IMR-90 (cell line): ENCODE measurements around the gene TNNC1. TPM values are rescaled to one million over a fixed set of nuclear protein-coding genes. Genes with fewer than 3 reads are reported as not detected.

Experiments used
- ATAC-seq: fragments of 200-7000 bp; cut with Tn5 transposase; 2 replicates; pipeline ENCODE4 v1.9.1; 2020; ENCODE audit warnings: low read depth, mild to moderate bottlenecking, moderate library complexity
- BruUV-seq: library from RNA; stranded (reverse); fragments of 400-500 nt; replicated peaks from 2 replicates; lab custom pipeline; 2021; lab: Mats Ljungman, UMichigan
- CTCF ChIA-PET: fragments of 300-600 bp; formaldehyde crosslinking; extraction: SDS; loops from one replicate; lab custom pipeline; 2021; ENCODE audit warnings: antibody characterized with exemption; lab: Yijun Ruan, JAX
- POLR2A ChIA-PET: fragments of 300-600 bp; sonication (Branson Sonifier 250); formaldehyde crosslinking; loops from one replicate; lab custom pipeline; 2022; ENCODE audit warnings: antibody characterized with exemption; ENCODE audit not compliant: unreplicated experiment; lab: Charles Lee
- DNase-seq: peaks from one replicate; pipeline ENCODE4 v3.0.0; 2013
- H2AFZ ChIP-seq: replicated peaks from 2 replicates; pipeline ENCODE3; 2013; ENCODE audit warnings: low read length, mild to moderate bottlenecking; ENCODE audit not compliant: poor library complexity
- H2AK5ac ChIP-seq: 2 replicates; pipeline ENCODE4 v1.6.1; 2013; ENCODE audit warnings: low read depth, low read length, inconsistent platforms
- H2AK9ac ChIP-seq: replicated peaks from 2 replicates; pipeline ENCODE3; 2013; ENCODE audit warnings: mild to moderate bottlenecking, low read depth, low read length, moderate library complexity; ENCODE audit not compliant: poor library complexity
- H2BK120ac ChIP-seq: 2 replicates; pipeline ENCODE4 v1.6.1; 2013; ENCODE audit warnings: low read depth, low read length, inconsistent platforms
- H2BK15ac ChIP-seq: 3 replicates; pipeline ENCODE4 v1.6.1; 2013; ENCODE audit warnings: low read depth, low read length, inconsistent platforms
- H2BK20ac ChIP-seq: 2 replicates; pipeline ENCODE4 v1.6.1; 2013; ENCODE audit warnings: low read depth, mild to moderate bottlenecking, inconsistent platforms, low read length, moderate library complexity
- H2BK5ac ChIP-seq: 2 replicates; pipeline ENCODE4 v1.6.1; 2013; ENCODE audit warnings: mild to moderate bottlenecking, low read depth, low read length, inconsistent platforms; ENCODE audit not compliant: poor library complexity, severe bottlenecking
- H3K14ac ChIP-seq: replicated peaks from 2 replicates; pipeline ENCODE4 v1.6.1; 2013; ENCODE audit warnings: low read depth, low read length, inconsistent platforms
- H3K18ac ChIP-seq: 2 replicates; pipeline ENCODE4 v1.6.1; 2013; ENCODE audit warnings: low read depth, low read length, control low read depth
- H3K23ac ChIP-seq: 2 replicates; pipeline ENCODE4 v1.6.1; 2013; ENCODE audit warnings: low read depth, low read length, inconsistent platforms
- H3K27ac ChIP-seq: 2 replicates; pipeline ENCODE4 v1.5.1; 2013; ENCODE audit warnings: mild to moderate bottlenecking, control low read depth, low read length; ENCODE audit not compliant: insufficient read depth
- H3K27me3 ChIP-seq: 2 replicates; pipeline ENCODE4 v1.6.1; 2013; ENCODE audit warnings: low read length; ENCODE audit not compliant: control insufficient read depth, insufficient read depth
- H3K36me3 ChIP-seq: 2 replicates; pipeline ENCODE4 v1.6.1; 2013; ENCODE audit warnings: low read length, mixed read lengths; ENCODE audit not compliant: control insufficient read depth, insufficient read depth
- H3K4ac ChIP-seq: 2 replicates; pipeline ENCODE4 v1.6.1; 2013; ENCODE audit warnings: low read depth, low read length, inconsistent platforms
- H3K4me1 ChIP-seq: 2 replicates; pipeline ENCODE4 v1.6.1; 2013; ENCODE audit warnings: low read length, mixed read lengths; ENCODE audit not compliant: control insufficient read depth, insufficient read depth
- H3K4me2 ChIP-seq: 2 replicates; pipeline ENCODE4 v1.6.1; 2013; ENCODE audit warnings: low read depth, mild to moderate bottlenecking, control low read depth, low read length, moderate library complexity
- H3K4me3 ChIP-seq: 2 replicates; pipeline ENCODE4 v1.5.1; 2013; ENCODE audit warnings: low read depth, mild to moderate bottlenecking, control low read depth, low read length, moderate library complexity; ENCODE audit not compliant: insufficient read depth
- H3K56ac ChIP-seq: 2 replicates; pipeline ENCODE4 v1.6.1; 2013; ENCODE audit warnings: low read length, inconsistent platforms; ENCODE audit not compliant: insufficient read depth; ENCODE audit errors: extremely low read depth
- H3K79me1 ChIP-seq, 2 experiments: 2 replicates each; pipeline ENCODE4 v1.6.1; 2013; ENCODE audit warnings: low read length in 2 of 2, inconsistent platforms in 1 of 2, low read depth in 1 of 2
- H3K9ac ChIP-seq: 2 replicates; pipeline ENCODE4 v1.6.1; 2013; ENCODE audit warnings: low read depth, low read length, control low read depth
- H3K9me1 ChIP-seq: 2 replicates; pipeline ENCODE4 v1.6.1; 2013; ENCODE audit warnings: low read length, inconsistent platforms; ENCODE audit not compliant: insufficient read depth
- H3K9me3 ChIP-seq: 2 replicates; pipeline ENCODE4 v1.6.1; 2013; ENCODE audit warnings: low read length; ENCODE audit not compliant: control insufficient read depth, insufficient read depth
- H4K20me1 ChIP-seq: 2 replicates; pipeline ENCODE4 v1.6.1; 2013; ENCODE audit warnings: low read length, inconsistent platforms; ENCODE audit not compliant: insufficient read depth
- H4K5ac ChIP-seq: 2 replicates; pipeline ENCODE4 v1.6.1; 2013; ENCODE audit warnings: mild to moderate bottlenecking, low read depth, low read length, control low read depth
- H4K8ac ChIP-seq, 2 experiments: 2 replicates each; pipeline ENCODE4 v1.6.1; 2013; ENCODE audit warnings: low read depth in 2 of 2, low read length in 2 of 2, control low read depth in 1 of 2, inconsistent platforms in 1 of 2
- H4K91ac ChIP-seq: 2 replicates; pipeline ENCODE4 v1.6.1; 2013; ENCODE audit warnings: low read depth, low read length, inconsistent platforms; ENCODE audit not compliant: insufficient read depth
- BHLHE40 ChIP-seq: fragments of 150-350 bp; IDR thresholded peaks from 2 replicates; pipeline ENCODE4 v1.6.1; 2016; ENCODE audit warnings: mild to moderate bottlenecking, low read depth, low read length
- CEBPB ChIP-seq: IDR thresholded peaks from 2 replicates; pipeline ENCODE4 v1.6.1; 2012; ENCODE audit warnings: low read depth, low read length, improper control_type of control experiment
- CHD1 ChIP-seq: IDR thresholded peaks from 2 replicates; pipeline ENCODE4 v1.6.1; 2012; ENCODE audit warnings: low read depth, low read length, improper control_type of control experiment
- FOS ChIP-seq: fragments of 150-350 bp; IDR thresholded peaks from 2 replicates; pipeline ENCODE4 v1.6.1; 2016; ENCODE audit warnings: low read depth, low read length
- MAZ ChIP-seq: IDR thresholded peaks from 2 replicates; pipeline ENCODE4 v1.6.1; 2012; ENCODE audit warnings: low read depth, mild to moderate bottlenecking, low read length, improper control_type of control experiment, moderate library complexity, borderline replicate concordance
- MXI1 ChIP-seq: IDR thresholded peaks from 2 replicates; pipeline ENCODE4 v1.6.1; 2012; ENCODE audit warnings: low read depth, mild to moderate bottlenecking, low read length, moderate library complexity, borderline replicate concordance
- NFE2L2 ChIP-seq: fragments of 150-350 bp; IDR thresholded peaks from 2 replicates; pipeline ENCODE4 v1.6.1; 2016; ENCODE audit warnings: low read depth, mild to moderate bottlenecking, low read length
- POLR2A ChIP-seq: IDR thresholded peaks from 2 replicates; pipeline ENCODE4 v1.6.1; 2012; ENCODE audit warnings: mild to moderate bottlenecking, low read depth, low read length
- RFX5 ChIP-seq: IDR thresholded peaks from 2 replicates; pipeline ENCODE4 v1.8.0; 2012; ENCODE audit warnings: low read depth, mild to moderate bottlenecking, low read length, moderate library complexity
- SMC3 ChIP-seq: fragments of 150-350 bp; IDR thresholded peaks from 2 replicates; pipeline ENCODE4 v1.6.1; 2016; ENCODE audit warnings: low read depth, mild to moderate bottlenecking, antibody characterized with exemption, low read length, moderate library complexity
- WGBS, 2 experiments: methylation state at CpG; one replicate each; pipeline versions ENCODE4 v1.1.5 to v1.1.7; 2013; ENCODE audit warnings: missing lambda C conversion rate in 2 of 2; ENCODE audit not compliant: insufficient read length in 1 of 2; ENCODE audit errors: extremely low coverage in 2 of 2; 5-methylcytosine and 5-hydroxymethylcytosine counted together
- dilution Hi-C: fragments of 300-500 bp; cut with HindIII; formaldehyde crosslinking; loops from one replicate; pipeline ENCODE4 v1.14.3; 2018; ENCODE audit warnings: low sequenced_read_pairs; ENCODE audit not compliant: unreplicated experiment
- in situ Hi-C: fragments of 300-500 bp; cut with MboI; formaldehyde crosslinking; loops from 3 replicates; pipeline ENCODE4 v1.14.3; 2019; ENCODE audit warnings: low sequenced_read_pairs, inconsistent platforms, mixed read lengths
- intact Hi-C: fragments of 100-400 bp; cut with micrococcal nuclease; formaldehyde crosslinking; loops from 2 replicates; pipeline ENCODE4 v1.10.0; 2022
- polyA plus RNA-seq, 3 experiments: library from polyadenylated mRNA; depleted of rRNA; stranded (reverse); fragments of >200 nt; gene quantifications; 2 replicates each; pipeline ENCODE4 v1.2.3, GENCODE V29; 2012; ENCODE audit warnings: low replicate concordance in 1 of 3
- total RNA-seq: library from RNA; depleted of rRNA; stranded (reverse); fragments of >200 nt; gene quantifications from 2 replicates; pipeline ENCODE4 v1.2.3, GENCODE V29; 2012
- TF ChIP-seq, protein P1 (sequence below): conservative IDR thresholded peaks from 2 replicates; pipeline ENCODE4 v1.5.1; 2012; ENCODE audit warnings: mild to moderate bottlenecking, low read depth, low read length, improper control_type of control experiment
- TF ChIP-seq, protein P2 (sequence below): fragments of 150-350 bp; IDR thresholded peaks from 2 replicates; pipeline ENCODE4 v1.6.1; 2016; ENCODE audit warnings: low read depth, mild to moderate bottlenecking, low read length, moderate library complexity, borderline replicate concordance
- TF ChIP-seq, protein P3 (sequence below): fragments of 150-350 bp; IDR thresholded peaks from 2 replicates; pipeline ENCODE4 v1.6.1; 2017; ENCODE audit warnings: mild to moderate bottlenecking, antibody characterized with exemption, low read length, low read depth

TNNC1 gene
- total and polyA plus RNA-seq, 2 of the 4 experiments (the other 2 are of a cell fraction), result 1.3 to 4.6 TPM

DNA sequence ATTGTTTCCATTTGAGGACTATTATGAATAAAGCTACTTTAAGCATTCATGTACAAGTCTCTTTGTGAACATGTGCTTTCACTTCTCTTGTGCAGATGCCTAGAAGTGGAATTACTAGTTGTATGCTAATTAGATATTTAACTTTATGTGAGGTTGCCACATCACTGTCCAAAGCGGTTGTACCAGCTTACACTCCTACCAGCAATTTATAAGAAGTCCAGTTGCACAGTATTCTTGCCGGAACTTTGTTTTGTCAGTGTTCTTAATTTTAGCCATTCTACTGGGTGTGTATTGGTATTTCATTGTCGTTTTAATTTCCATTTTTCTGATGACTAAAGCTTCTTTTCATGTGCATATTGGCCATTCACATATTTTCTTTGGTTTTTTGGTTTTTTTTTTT, 38.0 kb downstream of the TNNC1 start:
- H4K5ac ChIP-seq, result no peak overlapping the region
- peaks cover 13 to 20% of the 10 kb centered on the region in 2 experiments; a peak in 3 of 4 replicates for H3K79me1 ChIP-seq
- H3K4me2 ChIP-seq, result no peak overlapping the region
- no peak overlapping the region for H2AK5ac ChIP-seq
- DNase-seq (no peak), ATAC-seq (no peak)
- no peak overlapping the region for H3K4me3 ChIP-seq
- no peak overlapping the region for H3K18ac ChIP-seq
- dilution Hi-C loops, result no loop called here
- no peaks in the 10 kb centered on the region for H3K27me3 ChIP-seq
- POLR2A ChIA-PET, result interaction anchor here (0.7 kb wide), 1 partner anchor 33 kb away, joined by 4 read pairs; no protein-coding TSS in a partner anchor
- no peak overlapping the region for H3K56ac ChIP-seq
- H3K9me3 ChIP-seq, result no peaks in the 10 kb centered on the region
- H2BK15ac ChIP-seq, result no peak overlapping the region
- no peak overlapping the region for H2BK20ac ChIP-seq
- H4K20me1 ChIP-seq, result 0 out of 2 replicates have a peak, but pooled peaks cover 2% of the 10 kb centered on the region
- H3K4ac ChIP-seq, result no peak overlapping the region
- in situ Hi-C loops, result no loop called here
- H4K8ac ChIP-seq, result no peak overlapping the region
- peaks cover 9% of the 10 kb centered on the region for H3K4me1 ChIP-seq
- no peak overlapping the region for H3K27ac ChIP-seq
- no CpG with 5 or more reads among the region's 3 CpGs for whole genome bisulfite sequencing, 2 experiments
- no peak overlapping the region for H3K23ac ChIP-seq
- CTCF ChIA-PET, result interaction anchor here (0.5 to 0.8 kb wide), 2 partner anchors 13 to 17 kb away, joined by 3 to 4 read pairs; no protein-coding TSS in a partner anchor
- H3K9ac ChIP-seq, result no peak overlapping the region
- BruUV-seq, result no TSS peak
- TF ChIP-seq MAZ, result no peak
- TF ChIP-seq, protein P1, sequence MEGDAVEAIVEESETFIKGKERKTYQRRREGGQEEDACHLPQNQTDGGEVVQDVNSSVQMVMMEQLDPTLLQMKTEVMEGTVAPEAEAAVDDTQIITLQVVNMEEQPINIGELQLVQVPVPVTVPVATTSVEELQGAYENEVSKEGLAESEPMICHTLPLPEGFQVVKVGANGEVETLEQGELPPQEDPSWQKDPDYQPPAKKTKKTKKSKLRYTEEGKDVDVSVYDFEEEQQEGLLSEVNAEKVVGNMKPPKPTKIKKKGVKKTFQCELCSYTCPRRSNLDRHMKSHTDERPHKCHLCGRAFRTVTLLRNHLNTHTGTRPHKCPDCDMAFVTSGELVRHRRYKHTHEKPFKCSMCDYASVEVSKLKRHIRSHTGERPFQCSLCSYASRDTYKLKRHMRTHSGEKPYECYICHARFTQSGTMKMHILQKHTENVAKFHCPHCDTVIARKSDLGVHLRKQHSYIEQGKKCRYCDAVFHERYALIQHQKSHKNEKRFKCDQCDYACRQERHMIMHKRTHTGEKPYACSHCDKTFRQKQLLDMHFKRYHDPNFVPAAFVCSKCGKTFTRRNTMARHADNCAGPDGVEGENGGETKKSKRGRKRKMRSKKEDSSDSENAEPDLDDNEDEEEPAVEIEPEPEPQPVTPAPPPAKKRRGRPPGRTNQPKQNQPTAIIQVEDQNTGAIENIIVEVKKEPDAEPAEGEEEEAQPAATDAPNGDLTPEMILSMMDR, result no peak
- TF ChIP-seq, protein P2, sequence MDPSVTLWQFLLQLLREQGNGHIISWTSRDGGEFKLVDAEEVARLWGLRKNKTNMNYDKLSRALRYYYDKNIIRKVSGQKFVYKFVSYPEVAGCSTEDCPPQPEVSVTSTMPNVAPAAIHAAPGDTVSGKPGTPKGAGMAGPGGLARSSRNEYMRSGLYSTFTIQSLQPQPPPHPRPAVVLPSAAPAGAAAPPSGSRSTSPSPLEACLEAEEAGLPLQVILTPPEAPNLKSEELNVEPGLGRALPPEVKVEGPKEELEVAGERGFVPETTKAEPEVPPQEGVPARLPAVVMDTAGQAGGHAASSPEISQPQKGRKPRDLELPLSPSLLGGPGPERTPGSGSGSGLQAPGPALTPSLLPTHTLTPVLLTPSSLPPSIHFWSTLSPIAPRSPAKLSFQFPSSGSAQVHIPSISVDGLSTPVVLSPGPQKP, result no peak
- TF ChIP-seq POLR2A, result no peak
- no peak for TF ChIP-seq FOS
- no peak for TF ChIP-seq BHLHE40
- no peak for TF ChIP-seq SMC3
- TF ChIP-seq CHD1, result no peak
- TF ChIP-seq, protein P3, sequence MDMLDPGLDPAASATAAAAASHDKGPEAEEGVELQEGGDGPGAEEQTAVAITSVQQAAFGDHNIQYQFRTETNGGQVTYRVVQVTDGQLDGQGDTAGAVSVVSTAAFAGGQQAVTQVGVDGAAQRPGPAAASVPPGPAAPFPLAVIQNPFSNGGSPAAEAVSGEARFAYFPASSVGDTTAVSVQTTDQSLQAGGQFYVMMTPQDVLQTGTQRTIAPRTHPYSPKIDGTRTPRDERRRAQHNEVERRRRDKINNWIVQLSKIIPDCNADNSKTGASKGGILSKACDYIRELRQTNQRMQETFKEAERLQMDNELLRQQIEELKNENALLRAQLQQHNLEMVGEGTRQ, result no peak
- no peak for TF ChIP-seq NFE2L2
- TF ChIP-seq RFX5, result no peak
- no peak for TF ChIP-seq MXI1
- TF ChIP-seq CEBPB, result no peak
- no peak overlapping the region for H3K14ac ChIP-seq
- H3K36me3 ChIP-seq, result no peaks in the 10 kb centered on the region
- no peak overlapping the region for H4K91ac ChIP-seq
- H2BK120ac ChIP-seq, result no peak overlapping the region
- H2AFZ ChIP-seq, result no peak overlapping the region
- intact Hi-C loops, result no loop called here
- H2BK5ac ChIP-seq, result no peak overlapping the region
- H3K9me1 ChIP-seq, result 0 out of 2 replicates have a peak, but pooled peaks cover 4% of the 10 kb centered on the region
- no peak overlapping the region for H2AK9ac ChIP-seq
